NCI-H2029 treated with DMSO at 0.1 percent for 48 hours (cell line): ENCODE results near the gene FGFR3.

ENCODE experiments used
- DNase-seq: peaks from one replicate; lab custom pipeline; 2025; lab: John Stamatoyannopoulos, UW

Gene FGFR3

GRCh38 chr4:1756893-1757779 is 36.0 kb upstream of the FGFR3 start:
- no peak for DNase-seq

GRCh38 chr4:1757836-1758235 is 35.3 kb upstream of the FGFR3 start:
- DNase-seq, result no peak

GRCh38 chr4:1758306-1759121 is 34.6 kb upstream of the FGFR3 start:
- DNase-seq, result no peak

- DNase-seq, result no peak
These were observed 33.8 kb upstream of the FGFR3 start for GRCh38 chr4:1759170-1759817.

- DNase-seq, result no peak
These were observed 33.3 kb upstream of the FGFR3 start for GRCh38 chr4:1759818-1760223.

- DNase-seq, result no peak
These were observed 32.5 kb upstream of the FGFR3 start for GRCh38 chr4:1760521-1761071.

- DNase-seq, result no peak
These were observed 31.9 kb upstream of the FGFR3 start for GRCh38 chr4:1761130-1761689.

GRCh38 chr4:1762264-1763010 is 30.7 kb upstream of the FGFR3 start:
- no peak for DNase-seq

- no peak for DNase-seq
These were observed 30.0 kb upstream of the FGFR3 start for GRCh38 chr4:1763070-1763549.

GRCh38 chr4:1763550-1764080 is 29.5 kb upstream of the FGFR3 start:
- DNase-seq, result no peak

GRCh38 chr4:1764670-1765069 is 28.4 kb upstream of the FGFR3 start:
- DNase-seq, result no peak

- no peak for DNase-seq
These were observed 27.6 kb upstream of the FGFR3 start for GRCh38 chr4:1765409-1766072.

GRCh38 chr4:1766106-1767060 is 26.7 kb upstream of the FGFR3 start:
- DNase-seq, result no peak

GRCh38 chr4:1767061-1767769 is 25.9 kb upstream of the FGFR3 start:
- no peak for DNase-seq

- DNase-seq, result no peak
These were observed 25.2 kb upstream of the FGFR3 start for GRCh38 chr4:1767770-1768366.

- no peak for DNase-seq
These were observed 24.6 kb upstream of the FGFR3 start for GRCh38 chr4:1768367-1769034.

GRCh38 chr4:1769692-1770091 is 23.4 kb upstream of the FGFR3 start:
- DNase-seq, result no peak
